ENCODE results near the gene SLC27A2. TPM values are rescaled to one million over a fixed set of nuclear protein-coding genes. Genes with fewer than 3 reads are reported as not detected.
"Not testable (repeated sequence)": the region's sequence is repeated elsewhere in the genome, so short reads cannot be mapped to it uniquely, and the experiment has no call there.

The SLC27A2 gene
- total RNA-seq, 2 experiments from 2014 or later = not detected

DNA sequence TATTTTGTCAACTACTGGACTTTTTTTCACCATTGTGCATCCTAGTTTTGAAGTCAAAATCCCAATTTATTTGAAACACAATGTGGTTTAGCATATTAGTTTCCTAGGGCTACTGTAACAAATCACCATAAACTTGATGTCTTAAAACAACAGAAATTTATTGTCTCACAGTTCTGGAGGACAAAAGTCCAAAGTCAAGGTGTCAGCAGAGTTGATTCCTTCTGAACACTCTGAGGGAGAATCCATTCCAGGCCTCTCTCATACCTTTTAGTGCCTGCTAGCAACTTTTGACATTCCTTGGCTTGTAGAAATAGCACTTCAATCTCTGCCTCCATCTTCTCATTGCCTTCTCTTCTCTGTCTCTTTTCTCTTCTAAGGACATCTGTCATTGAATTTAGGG, 14.9 kb upstream of the SLC27A2 start:
- CTCF ChIA-PET (ENCODE audit: unreplicated experiment) = no interaction called here
- POLR2A ChIA-PET = no interaction called here
- Histone ChIP-seq H3K9me3 (ENCODE audit: low read length) (no peaks in the 10 kb centered on the region), H3K4me2 (ENCODE audit: low read length) (no peak overlapping the region), H3K27ac (ENCODE audit: low read depth, low read length, poor library complexity, severe bottlenecking) (no peak overlapping the region), H3K4me3 (ENCODE audit: low read depth, low read length, poor library complexity, severe bottlenecking) (no peak overlapping the region), H3K9me2 (ENCODE audit: insufficient read depth, low read length) (no peaks in the 10 kb centered on the region), H3K36me3 (ENCODE audit: insufficient read depth, low read length) (no peaks in the 10 kb centered on the region), H3K79me2 (ENCODE audit: insufficient read depth, low read depth, low read length) (no peaks in the 10 kb centered on the region), H2AFZ (ENCODE audit: low read length) (no peak overlapping the region), H4K20me1 (ENCODE audit: insufficient read depth, low read length) (no peaks in the 10 kb centered on the region), H3K4me1 (ENCODE audit: insufficient read depth, low read length, poor library complexity, severe bottlenecking) (no peaks in the 10 kb centered on the region)
- TF ChIP-seq EZH2phosphoT487 (IDR thresholded peaks at IDR 0.05; ENCODE audit: borderline replicate concordance, low read depth, low read length) = no peak
- TF ChIP-seq, protein P1, sequence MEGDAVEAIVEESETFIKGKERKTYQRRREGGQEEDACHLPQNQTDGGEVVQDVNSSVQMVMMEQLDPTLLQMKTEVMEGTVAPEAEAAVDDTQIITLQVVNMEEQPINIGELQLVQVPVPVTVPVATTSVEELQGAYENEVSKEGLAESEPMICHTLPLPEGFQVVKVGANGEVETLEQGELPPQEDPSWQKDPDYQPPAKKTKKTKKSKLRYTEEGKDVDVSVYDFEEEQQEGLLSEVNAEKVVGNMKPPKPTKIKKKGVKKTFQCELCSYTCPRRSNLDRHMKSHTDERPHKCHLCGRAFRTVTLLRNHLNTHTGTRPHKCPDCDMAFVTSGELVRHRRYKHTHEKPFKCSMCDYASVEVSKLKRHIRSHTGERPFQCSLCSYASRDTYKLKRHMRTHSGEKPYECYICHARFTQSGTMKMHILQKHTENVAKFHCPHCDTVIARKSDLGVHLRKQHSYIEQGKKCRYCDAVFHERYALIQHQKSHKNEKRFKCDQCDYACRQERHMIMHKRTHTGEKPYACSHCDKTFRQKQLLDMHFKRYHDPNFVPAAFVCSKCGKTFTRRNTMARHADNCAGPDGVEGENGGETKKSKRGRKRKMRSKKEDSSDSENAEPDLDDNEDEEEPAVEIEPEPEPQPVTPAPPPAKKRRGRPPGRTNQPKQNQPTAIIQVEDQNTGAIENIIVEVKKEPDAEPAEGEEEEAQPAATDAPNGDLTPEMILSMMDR (conservative IDR thresholded peaks at IDR 0.05; ENCODE audit: low read length) = no peak
- BruUV-seq (replicated peaks) = no TSS peak
- intact Hi-C loops (cut with micrococcal nuclease; ENCODE audit: unreplicated experiment) = no loop called here
- no peak for DNase-seq (ENCODE audit: low spot score)

DNA sequence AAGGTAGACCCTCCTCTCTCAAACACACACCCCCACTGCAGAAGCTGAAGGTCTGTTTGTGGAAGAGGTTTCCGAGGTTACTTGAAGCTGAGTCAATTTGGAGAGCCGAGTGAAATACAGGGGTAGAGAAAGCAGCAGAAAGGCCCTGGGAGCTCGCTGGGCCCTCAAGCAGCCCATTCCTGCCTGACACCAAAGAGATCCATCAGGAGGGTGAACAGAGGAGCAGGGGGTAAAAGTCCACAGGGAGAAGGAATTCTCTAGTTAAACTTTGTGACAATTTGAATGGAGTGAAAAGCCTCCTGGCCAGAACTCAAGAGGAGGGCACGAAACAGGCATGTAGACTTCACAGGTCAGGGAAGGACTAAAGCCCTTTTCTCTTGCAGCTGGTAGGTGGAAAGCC, 13.6 kb upstream of the SLC27A2 start:
- H3K4me1 ChIP-seq (ENCODE audit: insufficient read depth, low read length, poor library complexity, severe bottlenecking) = no peaks in the 10 kb centered on the region
- no peaks in the 10 kb centered on the region for H3K9me2 ChIP-seq (ENCODE audit: insufficient read depth, low read length)
- H3K4me2 ChIP-seq (ENCODE audit: low read length) = no peak overlapping the region
- ChIA-PET CTCF (ENCODE audit: unreplicated experiment) (no interaction called here), POLR2A (no interaction called here)
- H3K4me3 ChIP-seq (ENCODE audit: low read depth, low read length, poor library complexity, severe bottlenecking) = no peak overlapping the region
- no peaks in the 10 kb centered on the region for H3K36me3 ChIP-seq (ENCODE audit: insufficient read depth, low read length)
- no peak overlapping the region for H2AFZ ChIP-seq (ENCODE audit: low read length)
- DNase-seq (ENCODE audit: low spot score) = no peak
- no TSS peak for BruUV-seq (replicated peaks)
- TF ChIP-seq EZH2phosphoT487 (IDR thresholded peaks at IDR 0.05; ENCODE audit: borderline replicate concordance, low read depth, low read length) = no peak
- TF ChIP-seq, protein P1 (conservative IDR thresholded peaks at IDR 0.05; ENCODE audit: low read length) = no peak
- H3K79me2 ChIP-seq (ENCODE audit: insufficient read depth, low read depth, low read length) = no peaks in the 10 kb centered on the region
- intact Hi-C loops (cut with micrococcal nuclease; ENCODE audit: unreplicated experiment) = no loop called here
- no peak overlapping the region for H3K27ac ChIP-seq (ENCODE audit: low read depth, low read length, poor library complexity, severe bottlenecking)
- no peaks in the 10 kb centered on the region for H4K20me1 ChIP-seq (ENCODE audit: insufficient read depth, low read length)
- no peaks in the 10 kb centered on the region for H3K9me3 ChIP-seq (ENCODE audit: low read length)

DNA sequence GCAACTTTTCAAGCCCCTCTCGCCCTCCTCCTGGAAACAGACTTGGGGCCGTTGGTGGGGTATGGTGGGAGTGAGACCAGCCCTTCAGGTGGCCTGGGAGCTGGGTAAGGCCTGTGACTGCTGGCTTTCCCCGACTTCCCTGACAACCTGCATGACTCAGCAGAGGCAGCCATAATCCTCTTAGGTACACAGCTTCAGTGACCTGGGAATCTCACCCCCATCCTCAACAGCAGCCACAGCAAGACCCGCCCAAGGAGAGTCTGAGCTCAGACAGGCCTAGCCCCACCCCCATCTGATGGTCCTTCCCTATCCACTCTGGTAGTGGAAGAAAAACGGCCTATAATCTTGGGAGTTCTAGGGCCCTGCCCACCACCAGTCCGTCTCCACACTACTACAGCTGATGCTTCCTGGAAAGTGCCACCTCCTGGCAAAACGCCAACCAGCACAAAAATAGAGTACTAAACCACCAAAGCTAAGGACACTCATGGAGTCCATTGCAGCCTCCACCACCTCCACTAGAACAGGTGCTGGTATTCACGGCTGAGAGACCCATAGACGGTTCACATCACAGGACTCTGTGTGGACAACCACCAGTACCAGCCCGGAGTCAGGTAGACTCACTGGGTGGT, 13.1 kb upstream of the SLC27A2 start:
- Histone ChIP-seq H3K4me1 (ENCODE audit: insufficient read depth, low read length, poor library complexity, severe bottlenecking) (no peaks in the 10 kb centered on the region), H3K9me2 (ENCODE audit: insufficient read depth, low read length) (no peaks in the 10 kb centered on the region), H3K4me3 (ENCODE audit: low read depth, low read length, poor library complexity, severe bottlenecking) (no peak overlapping the region), H3K27ac (ENCODE audit: low read depth, low read length, poor library complexity, severe bottlenecking) (no peak overlapping the region), H3K4me2 (ENCODE audit: low read length) (no peak overlapping the region), H4K20me1 (ENCODE audit: insufficient read depth, low read length) (no peaks in the 10 kb centered on the region), H3K79me2 (ENCODE audit: insufficient read depth, low read depth, low read length) (no peaks in the 10 kb centered on the region), H3K36me3 (ENCODE audit: insufficient read depth, low read length) (no peaks in the 10 kb centered on the region), H3K9me3 (ENCODE audit: low read length) (no peaks in the 10 kb centered on the region), H2AFZ (ENCODE audit: low read length) (no peak overlapping the region)
- intact Hi-C loops (cut with micrococcal nuclease; ENCODE audit: unreplicated experiment) = no loop called here
- BruUV-seq (replicated peaks) = no TSS peak
- CTCF ChIA-PET (ENCODE audit: unreplicated experiment) = no interaction called here
- no peak for DNase-seq (ENCODE audit: low spot score)
- POLR2A ChIA-PET = no interaction called here
- TF ChIP-seq, protein P1 (conservative IDR thresholded peaks at IDR 0.05; ENCODE audit: low read length) = no peak
- no peak for TF ChIP-seq EZH2phosphoT487 (IDR thresholded peaks at IDR 0.05; ENCODE audit: borderline replicate concordance, low read depth, low read length)

DNA sequence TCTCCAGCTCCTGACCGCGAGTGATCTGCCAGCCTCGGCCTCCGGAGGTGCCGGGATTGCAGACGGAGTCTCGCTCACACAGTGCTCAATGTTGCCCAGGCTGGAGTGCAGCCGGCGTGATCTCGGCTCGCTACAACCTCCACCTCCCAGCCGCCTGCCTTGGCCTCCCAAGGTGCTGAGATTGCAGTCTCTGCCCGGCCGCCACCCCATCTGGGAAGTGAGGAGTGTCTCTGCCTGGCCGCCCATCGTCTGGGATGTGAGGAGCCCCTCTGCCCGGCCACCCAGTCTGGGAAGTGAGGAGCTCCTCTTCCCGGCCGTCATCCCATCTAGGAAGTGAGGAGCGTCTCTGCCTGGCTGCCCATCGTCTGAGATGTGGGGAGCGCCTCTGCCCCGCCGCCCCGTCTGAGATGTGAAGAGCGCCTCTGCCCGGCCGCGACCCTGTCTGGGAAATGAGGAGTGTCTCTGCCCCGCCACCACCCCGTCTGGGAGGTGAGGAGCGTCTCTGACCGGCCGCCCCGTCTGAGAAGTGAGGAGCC, 9.6 kb upstream of the SLC27A2 start:
- H3K36me3 ChIP-seq (ENCODE audit: insufficient read depth, low read length); H3K9me2 ChIP-seq (ENCODE audit: insufficient read depth, low read length); CTCF ChIA-PET (ENCODE audit: unreplicated experiment); POLR2A ChIA-PET; BruUV-seq (replicated peaks); H3K9me3 ChIP-seq (ENCODE audit: low read length); intact Hi-C loops (cut with micrococcal nuclease; ENCODE audit: unreplicated experiment); H3K4me3 ChIP-seq (ENCODE audit: low read depth, low read length, poor library complexity, severe bottlenecking); H3K27ac ChIP-seq (ENCODE audit: low read depth, low read length, poor library complexity, severe bottlenecking); H3K4me2 ChIP-seq (ENCODE audit: low read length); H4K20me1 ChIP-seq (ENCODE audit: insufficient read depth, low read length); H3K79me2 ChIP-seq (ENCODE audit: insufficient read depth, low read depth, low read length); DNase-seq (ENCODE audit: low spot score); H2AFZ ChIP-seq (ENCODE audit: low read length); H3K4me1 ChIP-seq (ENCODE audit: insufficient read depth, low read length, poor library complexity, severe bottlenecking): not testable (repeated sequence)
